ENCODE data around the gene BPIFB3. TPM values are rescaled to one million over a fixed set of nuclear protein-coding genes. Genes with fewer than 3 reads are reported as not detected.

BPIFB3 gene
- total RNA-seq, 1 donor from 2014 or later: not detected

DNA sequence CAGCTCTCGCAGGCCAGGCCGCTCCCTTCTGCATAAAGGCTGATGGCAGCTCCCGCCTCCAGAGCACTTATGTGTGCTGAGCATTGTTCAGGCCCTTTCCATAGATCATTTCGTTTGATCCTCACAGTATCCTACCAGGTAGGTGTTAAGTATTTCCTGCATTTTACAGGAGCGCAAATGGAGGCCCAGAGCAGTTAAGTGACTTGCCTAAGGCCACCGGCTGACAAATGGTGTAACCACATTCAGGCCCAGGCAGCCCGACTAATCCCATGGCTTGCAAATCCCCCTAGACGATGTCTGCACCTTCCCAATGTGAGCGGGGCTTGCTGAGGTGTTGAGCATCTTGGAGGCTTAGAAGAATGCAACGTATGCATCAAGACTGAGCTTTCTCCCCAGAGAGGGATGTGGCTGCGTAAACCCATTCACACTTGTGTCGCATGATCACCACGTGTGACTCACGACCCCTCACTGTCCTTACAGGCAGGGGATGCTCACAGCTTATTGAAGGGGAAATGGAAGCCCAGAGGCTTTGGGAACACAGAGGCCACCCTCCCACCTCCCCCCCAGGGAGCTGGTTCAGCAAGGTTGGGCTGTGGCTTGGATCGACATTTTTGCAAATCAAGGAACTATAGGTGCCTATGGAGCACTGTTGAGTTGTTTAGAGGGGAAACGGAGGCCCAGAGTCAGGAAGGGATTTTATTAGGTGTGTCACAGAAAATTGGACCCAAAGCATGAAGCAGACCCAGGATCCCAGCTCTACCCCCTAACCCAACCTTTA lies 39.2 kb upstream of the BPIFB3 start:
- no peak for DNase-seq (ENCODE audit: extremely low spot score in 2 of 2)
- intact Hi-C loops (cut with DNase I): no loop called here
- Histone ChIP-seq H3K36me3 (no peaks in the 10 kb centered on the region), H3K9me3 (no peaks in the 10 kb centered on the region), H3K27ac (no peak overlapping the region), H3K27me3 (no peaks in the 10 kb centered on the region), H3K4me3 (no peak overlapping the region), H3K4me1 (no peaks in the 10 kb centered on the region)
- TF ChIP-seq POLR2AphosphoS5 (IDR thresholded peaks at IDR 0.05; ENCODE audit: insufficient read depth in 1 of 2, low read depth in 1 of 2): no peak
- TF ChIP-seq CTCF (IDR thresholded peaks at IDR 0.05): no peak
- TF ChIP-seq POLR2A (IDR thresholded peaks at IDR 0.05): no peak

GRCh38 chr20:33015114-33015484 lies 38.6 kb upstream of the BPIFB3 start:
- Histone ChIP-seq H3K4me1 (no peaks in the 10 kb centered on the region), H3K36me3 (no peaks in the 10 kb centered on the region), H3K27ac (no peak overlapping the region), H3K27me3 (no peaks in the 10 kb centered on the region), H3K4me3 (no peak overlapping the region), H3K9me3 (no peaks in the 10 kb centered on the region)
- DNase-seq (ENCODE audit: extremely low spot score in 2 of 2): no peak
- TF ChIP-seq POLR2A (IDR thresholded peaks at IDR 0.05) (no peak), POLR2AphosphoS5 (IDR thresholded peaks at IDR 0.05; ENCODE audit: insufficient read depth in 1 of 2, low read depth in 1 of 2) (no peak), CTCF (IDR thresholded peaks at IDR 0.05) (no peak)
- intact Hi-C loops (cut with DNase I): no loop called here

- intact Hi-C loops (cut with DNase I): no loop called here
- Histone ChIP-seq H3K4me3 (no peak overlapping the region), H3K27ac (no peak overlapping the region), H3K9me3 (no peaks in the 10 kb centered on the region), H3K36me3 (no peaks in the 10 kb centered on the region), H3K27me3 (no peaks in the 10 kb centered on the region), H3K4me1 (no peaks in the 10 kb centered on the region)
- DNase-seq (ENCODE audit: extremely low spot score in 2 of 2): no peak
- TF ChIP-seq POLR2AphosphoS5 (IDR thresholded peaks at IDR 0.05; ENCODE audit: insufficient read depth in 1 of 2, low read depth in 1 of 2): no peak
- TF ChIP-seq CTCF (IDR thresholded peaks at IDR 0.05): no peak
- no peak for TF ChIP-seq POLR2A (IDR thresholded peaks at IDR 0.05)
These were observed 37.8 kb upstream of the BPIFB3 start for GRCh38 chr20:33015700-33016580.

GRCh38 chr20:33016581-33017109 lies 37.1 kb upstream of the BPIFB3 start:
- no peaks in the 10 kb centered on the region for H3K9me3 ChIP-seq
- H3K36me3 ChIP-seq: no peaks in the 10 kb centered on the region
- no peak overlapping the region for H3K4me3 ChIP-seq
- no peaks in the 10 kb centered on the region for H3K4me1 ChIP-seq
- DNase-seq (ENCODE audit: extremely low spot score in 2 of 2): no peak
- no peaks in the 10 kb centered on the region for H3K27me3 ChIP-seq
- intact Hi-C loops (cut with DNase I): no loop called here
- H3K27ac ChIP-seq: no peak overlapping the region
- TF ChIP-seq POLR2A (IDR thresholded peaks at IDR 0.05): no peak
- no peak for TF ChIP-seq CTCF (IDR thresholded peaks at IDR 0.05)
- no peak for TF ChIP-seq POLR2AphosphoS5 (IDR thresholded peaks at IDR 0.05; ENCODE audit: insufficient read depth in 1 of 2, low read depth in 1 of 2)

All from vagina (tissue), 2 donors.